ENCODE measurements around the gene CTSO. TPM values are rescaled to one million over a fixed set of nuclear protein-coding genes. Genes with fewer than 3 reads are reported as not detected.

The CTSO gene
- total RNA-seq, 1 experiment from 2014 or later = 0.81 TPM

GRCh38 chr4:155887045-155887444 is 66.6 kb downstream of the CTSO start:
- Histone ChIP-seq H3T11ph (ENCODE audit: low read length) (no peak overlapping the region), H2BK12ac (ENCODE audit: insufficient read length, low read depth, low read length) (no peak overlapping the region), H3K23ac (ENCODE audit: insufficient read length, low read depth, low read length) (no peak overlapping the region), H3K23me2 (ENCODE audit: insufficient read length, low read depth, low read length, poor library complexity, severe bottlenecking) (no peaks in the 10 kb centered on the region), H2BK5ac (ENCODE audit: insufficient read length, low read length) (no peak overlapping the region), H3K9me3 (ENCODE audit: control insufficient read depth, low read depth, low read length) (peaks cover 12% of the 10 kb centered on the region), H3K18ac (ENCODE audit: insufficient read length, low read depth, low read length) (no peak overlapping the region), H4K91ac (ENCODE audit: insufficient read length, low read depth, low read length) (no peak overlapping the region), H4K5ac (ENCODE audit: insufficient read length, low read depth, low read length) (no peak overlapping the region), H3K14ac (ENCODE audit: insufficient read depth, low read length) (no peak overlapping the region), H3K27me3 (ENCODE audit: insufficient read depth, low read length) (no peaks in the 10 kb centered on the region), H4K8ac (replicated peaks; ENCODE audit: insufficient read length, low read depth, low read length) (no peak overlapping the region), H3K79me2 (ENCODE audit: insufficient read depth, low read length) (no peaks in the 10 kb centered on the region), H3K4me1 (ENCODE audit: insufficient read depth, low read length) (no peaks in the 10 kb centered on the region), H2BK15ac (ENCODE audit: low read depth, low read length) (no peak overlapping the region), H3K9ac (ENCODE audit: extremely low read depth, insufficient read length, low read length) (no peak overlapping the region), H3K4me2 (ENCODE audit: insufficient read depth, insufficient read length, low read length) (no peak overlapping the region), H2BK20ac (ENCODE audit: low read depth, low read length, poor library complexity, severe bottlenecking) (no peak overlapping the region), H2AK5ac (ENCODE audit: insufficient read length, low read length) (no peak overlapping the region), H2BK120ac (ENCODE audit: low read depth, low read length, poor library complexity, severe bottlenecking) (no peak overlapping the region), H4K20me1 (ENCODE audit: control insufficient read depth, insufficient read depth, insufficient read length) (no peaks in the 10 kb centered on the region), H3K27ac (ENCODE audit: insufficient read length, low read depth, low read length) (no peak overlapping the region), H3K79me1 (ENCODE audit: insufficient read depth, low read depth, low read length, poor library complexity, severe bottlenecking) (no peaks in the 10 kb centered on the region), H2AFZ (ENCODE audit: low read length) (no peak overlapping the region), H3K56ac (ENCODE audit: insufficient read length, low read depth, low read length) (no peak overlapping the region), H3K4ac (ENCODE audit: low read depth, low read length) (no peak overlapping the region)
- no peak overlapping the region for H3K4me3 Mint-ChIP-seq
- peaks cover 17 to 25% (median 19%) of the 10 kb centered on the region in 3 experiments for H3K36me3 Mint-ChIP-seq (ENCODE audit: insufficient read depth in 1 of 3, low read depth in 3 of 3)
- peaks cover 2 to 4% of the 10 kb centered on the region in 2 experiments; a peak in 2 of 4 replicates for H3K4me1 Mint-ChIP-seq
- no peak overlapping the region for H3K27ac Mint-ChIP-seq
- H3K9me3 Mint-ChIP-seq = peaks cover 23 to 34% of the 10 kb centered on the region in 2 experiments
- no peak for DNase-seq
- TF ChIP-seq CTCF (conservative IDR thresholded peaks at IDR 0.05) = no peak
- H3K27me3 Mint-ChIP-seq (ENCODE audit: low read depth) = no peaks in the 10 kb centered on the region; the same call in 1 of the 2 replicates
- no CpG with 5 or more reads among the region's 1 CpG for WGBS (ENCODE audit: extremely low coverage, insufficient read length, low lambda C conversion rate)

Data from H9 (cell line).